ENCODE data around the gene CCDC146. TPM values are rescaled to one million over a fixed set of nuclear protein-coding genes. Genes with fewer than 3 reads are reported as not detected.
A peak's percentile ranks its signal among the peaks of the same experiment; 100 is the strongest.

CCDC146 gene
- total and polyA plus RNA-seq, 4 donors, result 19.6 to 30.5 (median 24.3) TPM

DNA sequence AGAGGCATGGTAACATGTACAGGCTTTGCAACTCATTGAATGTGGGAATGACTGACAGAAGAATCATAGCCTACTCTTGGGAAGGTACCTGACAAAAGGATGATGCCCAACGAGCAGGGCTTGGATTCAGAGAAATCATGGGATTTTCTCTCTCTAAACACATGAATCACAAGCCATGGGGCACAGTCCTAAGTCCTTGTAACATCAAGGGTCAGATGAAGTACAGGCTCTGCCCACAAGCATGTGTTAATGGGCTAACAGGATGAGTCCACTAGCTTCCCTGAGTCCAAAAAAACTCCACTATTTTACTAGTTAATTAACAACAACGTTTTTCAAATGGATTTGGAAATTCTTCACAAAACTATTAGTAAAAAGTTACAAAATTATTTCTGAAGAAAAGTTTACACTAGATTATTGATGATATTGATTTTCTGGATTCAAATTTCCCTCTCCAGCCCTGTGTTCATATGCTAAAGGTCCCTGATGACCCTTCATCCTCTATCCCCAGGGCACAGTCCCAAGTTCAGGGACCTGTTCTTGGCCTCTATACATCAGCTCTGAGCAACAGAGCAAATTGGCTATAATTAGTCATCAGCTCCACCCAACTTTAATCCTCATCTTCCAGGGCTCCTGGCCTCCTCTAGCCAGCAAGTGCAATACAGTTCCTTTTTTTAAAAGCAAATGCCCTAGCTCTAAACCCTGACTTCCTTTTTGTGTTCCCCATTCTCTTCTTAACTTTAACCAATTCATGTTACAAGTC lies 194.0 kb downstream of the CCDC146 start:
- no peak overlapping the region for H3K4me3 ChIP-seq (ENCODE audit: low read depth, low read length)
- no CpG with 5 or more reads among the region's 2 CpGs for WGBS (ENCODE audit: insufficient coverage)

DNA sequence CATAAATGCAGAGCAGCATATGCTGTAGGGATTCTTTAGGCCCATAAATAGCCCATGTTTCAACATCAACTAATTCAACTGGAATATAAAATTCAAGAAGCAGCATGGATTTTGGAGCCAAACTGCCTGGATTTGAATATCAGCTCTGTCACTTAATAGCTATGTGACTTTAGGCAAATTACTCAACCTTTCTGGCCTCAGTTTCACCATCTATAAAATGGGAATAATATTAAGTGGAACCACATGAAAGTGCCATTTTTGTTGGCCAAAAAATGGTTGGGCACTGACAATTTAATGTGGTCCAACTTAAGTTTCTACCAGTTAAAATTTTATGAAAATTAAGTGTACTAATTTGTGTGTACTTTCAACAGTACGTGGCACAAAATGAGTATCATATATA lies 195.6 kb downstream of the CCDC146 start:
- Histone ChIP-seq H3K36me3 (ENCODE audit: control insufficient read depth, insufficient read depth, low read length) (no peaks in the 10 kb centered on the region), H3K27ac (ENCODE audit: low read depth, low read length) (no peak overlapping the region), H3K9me3 (ENCODE audit: control insufficient read depth, insufficient read depth, low read length) (no peaks in the 10 kb centered on the region), H3K4me1 (ENCODE audit: control insufficient read depth, insufficient read depth, low read length) (no peaks in the 10 kb centered on the region), H3K27me3 (ENCODE audit: control insufficient read depth, insufficient read depth, low read length) (no peaks in the 10 kb centered on the region), H3K4me3 (ENCODE audit: low read depth, low read length) (no peak overlapping the region)
- WGBS (ENCODE audit: insufficient coverage), result no CpG with 5 or more reads among the region's 1 CpG
- no peak for DNase-seq (ENCODE audit: low read depth in 4 of 6, low spot score in 6 of 6)

More for the DNA sequence above, 194.0 kb downstream of the CCDC146 start:
- no peaks in the 10 kb centered on the region for H3K27me3 ChIP-seq (ENCODE audit: control insufficient read depth, insufficient read depth, low read length)
- no peak overlapping the region for H3K27ac ChIP-seq (ENCODE audit: low read depth, low read length)
- H3K9me3 ChIP-seq (ENCODE audit: control insufficient read depth, insufficient read depth, low read length), result no peaks in the 10 kb centered on the region
- no peak for DNase-seq (ENCODE audit: low read depth in 4 of 6, low spot score in 6 of 6)
- H3K4me1 ChIP-seq (ENCODE audit: control insufficient read depth, insufficient read depth, low read length), result no peaks in the 10 kb centered on the region
- no peaks in the 10 kb centered on the region for H3K36me3 ChIP-seq (ENCODE audit: control insufficient read depth, insufficient read depth, low read length)

DNA sequence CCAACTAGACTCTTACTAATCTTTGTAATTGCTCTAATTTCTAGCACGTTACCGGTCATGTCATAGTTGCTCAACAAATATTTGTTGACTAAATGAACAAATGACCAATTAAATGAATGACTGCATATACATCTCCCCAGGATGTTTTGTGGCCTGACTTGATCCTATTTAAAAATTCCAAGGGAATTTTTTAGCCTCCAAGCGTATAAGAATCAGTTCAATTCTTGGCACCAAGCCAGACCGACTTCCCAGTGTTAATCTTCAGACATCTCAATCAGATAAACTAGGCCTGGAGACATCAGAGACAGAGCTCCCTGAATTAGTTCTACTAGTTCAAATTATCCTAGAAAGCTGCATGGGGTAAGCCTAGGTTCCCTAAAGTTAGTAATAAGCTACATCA lies 197.7 kb downstream of the CCDC146 start:
- H3K36me3 ChIP-seq (ENCODE audit: control insufficient read depth, insufficient read depth, low read length), result no peaks in the 10 kb centered on the region
- WGBS (ENCODE audit: insufficient coverage), result 70% methylated on average over 2 of the region's 4 CpGs
- no peak overlapping the region for H3K4me3 ChIP-seq (ENCODE audit: low read depth, low read length)
- no peak overlapping the region for H3K27ac ChIP-seq (ENCODE audit: low read depth, low read length)
- H3K27me3 ChIP-seq (ENCODE audit: control insufficient read depth, insufficient read depth, low read length), result no peaks in the 10 kb centered on the region
- H3K9me3 ChIP-seq (ENCODE audit: control insufficient read depth, insufficient read depth, low read length), result no peaks in the 10 kb centered on the region
- H3K4me1 ChIP-seq (ENCODE audit: control insufficient read depth, insufficient read depth, low read length), result no peaks in the 10 kb centered on the region
- no peak for DNase-seq (ENCODE audit: low read depth in 4 of 6, low spot score in 6 of 6)

DNA sequence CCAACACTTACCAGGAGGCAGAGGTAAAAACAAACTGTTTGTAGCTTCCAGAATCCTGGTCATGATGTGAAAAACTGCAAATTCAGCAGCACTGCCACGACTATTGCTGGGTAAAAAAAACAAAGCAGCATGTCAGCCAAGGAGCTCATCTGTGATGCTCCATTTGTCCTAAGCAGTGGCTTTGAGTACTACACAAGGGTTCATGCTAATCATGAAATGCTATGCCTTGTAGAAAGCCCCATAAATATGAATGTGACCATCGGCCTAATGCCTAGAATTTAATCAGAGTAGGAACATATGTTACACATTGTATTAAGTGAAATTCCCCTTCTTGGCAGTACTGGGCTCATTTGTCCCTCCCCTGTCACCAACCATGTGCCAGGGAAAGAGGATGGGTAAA lies 198.3 kb downstream of the CCDC146 start:
- whole genome bisulfite sequencing (ENCODE audit: insufficient coverage), result 20% methylated on average over 1 of the region's 2 CpGs
- DNase-seq (ENCODE audit: low read depth in 4 of 6, low spot score in 6 of 6), result peak in 2 of 6 donors; percentile 53 to 64
- Histone ChIP-seq H3K9me3 (ENCODE audit: control insufficient read depth, insufficient read depth, low read length) (no peaks in the 10 kb centered on the region), H3K36me3 (ENCODE audit: control insufficient read depth, insufficient read depth, low read length) (no peaks in the 10 kb centered on the region), H3K4me1 (ENCODE audit: control insufficient read depth, insufficient read depth, low read length) (no peaks in the 10 kb centered on the region), H3K4me3 (ENCODE audit: low read depth, low read length) (no peak overlapping the region), H3K27me3 (ENCODE audit: control insufficient read depth, insufficient read depth, low read length) (no peaks in the 10 kb centered on the region), H3K27ac (ENCODE audit: low read depth, low read length) (no peak overlapping the region)

DNA sequence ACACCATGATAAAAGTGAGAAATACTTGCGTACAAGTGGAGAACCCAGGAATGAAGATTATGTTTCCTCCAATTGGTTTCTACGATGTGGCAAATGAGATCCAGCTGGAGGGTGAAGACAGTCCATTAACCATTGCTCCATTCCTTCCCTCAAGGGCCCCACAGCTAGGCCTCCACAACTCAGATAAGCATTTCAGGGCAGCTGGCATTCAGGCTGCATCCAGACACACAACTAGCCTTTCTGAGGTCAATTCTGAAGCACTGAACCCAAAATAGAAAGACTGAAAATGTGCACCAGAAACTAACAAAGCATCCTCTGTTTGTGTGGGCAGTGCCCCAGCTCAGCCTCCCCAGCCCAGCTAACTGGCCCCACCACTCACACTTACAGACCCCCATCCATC lies 198.9 kb downstream of the CCDC146 start:
- Histone ChIP-seq H3K4me3 (ENCODE audit: low read depth, low read length) (no peak overlapping the region), H3K27ac (ENCODE audit: low read depth, low read length) (no peak overlapping the region), H3K36me3 (ENCODE audit: control insufficient read depth, insufficient read depth, low read length) (no peaks in the 10 kb centered on the region), H3K9me3 (ENCODE audit: control insufficient read depth, insufficient read depth, low read length) (no peaks in the 10 kb centered on the region), H3K4me1 (ENCODE audit: control insufficient read depth, insufficient read depth, low read length) (no peaks in the 10 kb centered on the region), H3K27me3 (ENCODE audit: control insufficient read depth, insufficient read depth, low read length) (no peaks in the 10 kb centered on the region)
- DNase-seq (ENCODE audit: low read depth in 4 of 6, low spot score in 6 of 6), result no peak
- WGBS (ENCODE audit: insufficient coverage), result 29% methylated on average over 1 of the region's 2 CpGs

DNA sequence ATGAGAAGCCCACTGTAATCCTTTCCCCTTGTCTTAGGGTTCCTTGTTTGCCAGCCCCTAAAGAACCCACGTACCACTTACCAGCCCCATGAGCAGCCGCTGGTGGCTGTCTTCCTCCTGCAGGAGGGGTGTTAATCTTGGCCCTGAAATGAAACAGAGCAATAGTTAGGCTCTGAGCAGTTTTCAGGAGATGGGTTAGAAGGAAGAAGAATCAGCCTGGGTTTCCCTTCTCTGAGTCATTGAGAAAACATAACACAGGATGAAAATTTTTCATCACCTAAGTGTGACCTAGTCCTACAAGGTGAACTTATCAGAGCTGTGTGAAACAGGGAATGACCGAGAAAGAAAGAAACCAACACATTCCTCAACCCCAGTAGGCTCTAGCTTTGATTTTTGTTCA lies 203.7 kb downstream of the CCDC146 start:
- Histone ChIP-seq H3K36me3 (ENCODE audit: control insufficient read depth, insufficient read depth, low read length) (no peaks in the 10 kb centered on the region), H3K27me3 (ENCODE audit: control insufficient read depth, insufficient read depth, low read length) (no peaks in the 10 kb centered on the region), H3K4me3 (ENCODE audit: low read depth, low read length) (no peak overlapping the region), H3K4me1 (ENCODE audit: control insufficient read depth, insufficient read depth, low read length) (peaks cover 4% of the 10 kb centered on the region), H3K9me3 (ENCODE audit: control insufficient read depth, insufficient read depth, low read length) (no peaks in the 10 kb centered on the region), H3K27ac (ENCODE audit: low read depth, low read length) (no peak overlapping the region)
- DNase-seq (ENCODE audit: low read depth in 4 of 6, low spot score in 6 of 6), result no peak
- WGBS (ENCODE audit: insufficient coverage), result no CpG with 5 or more reads among the region's 3 CpGs

DNA sequence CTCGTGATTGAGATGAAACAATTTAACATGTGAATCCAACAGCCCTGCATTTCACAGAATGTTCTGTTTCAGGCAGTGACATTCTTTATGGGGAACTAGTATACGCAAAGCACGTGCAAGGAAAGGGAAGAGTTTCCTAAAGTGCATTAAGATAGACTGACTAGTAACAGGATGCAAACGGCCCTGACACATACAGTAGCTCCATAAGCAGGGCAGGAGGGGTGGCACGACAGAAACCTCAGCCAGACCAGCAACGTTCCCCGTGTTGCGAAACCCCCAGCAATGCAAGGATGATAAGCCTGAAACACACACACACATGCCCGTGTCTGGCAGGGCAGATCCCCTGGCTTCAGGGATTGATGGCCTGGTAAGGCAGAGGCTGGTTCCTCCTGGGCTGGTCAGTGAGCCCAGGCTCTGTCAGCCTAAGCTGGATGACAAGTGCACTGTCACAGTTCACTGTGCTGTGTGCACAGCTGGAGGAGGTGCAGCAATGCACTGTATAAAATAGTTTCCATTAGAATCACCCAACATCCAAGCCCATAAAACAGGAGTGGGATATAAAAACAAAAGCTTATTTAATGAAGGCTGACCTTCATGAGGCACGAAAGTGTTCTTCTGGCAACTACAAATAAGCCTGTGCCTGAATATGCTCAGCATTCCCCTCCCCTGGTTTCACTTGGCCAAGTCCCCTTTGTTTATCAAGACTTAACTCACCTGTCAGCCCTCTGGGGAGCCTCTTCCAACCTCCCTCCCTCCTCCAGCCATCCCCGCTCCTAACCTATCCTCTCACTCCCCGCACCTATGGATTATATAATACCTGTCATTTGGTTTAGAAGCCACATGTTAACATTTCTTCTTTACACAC lies 204.9 kb downstream of the CCDC146 start:
- H3K27ac ChIP-seq (ENCODE audit: low read depth, low read length), result no peak overlapping the region
- H3K4me1 ChIP-seq (ENCODE audit: control insufficient read depth, insufficient read depth, low read length), result peaks cover 4% of the 10 kb centered on the region
- 47% methylated on average over 10 of the region's 12 CpGs for WGBS (ENCODE audit: insufficient coverage)

DNA sequence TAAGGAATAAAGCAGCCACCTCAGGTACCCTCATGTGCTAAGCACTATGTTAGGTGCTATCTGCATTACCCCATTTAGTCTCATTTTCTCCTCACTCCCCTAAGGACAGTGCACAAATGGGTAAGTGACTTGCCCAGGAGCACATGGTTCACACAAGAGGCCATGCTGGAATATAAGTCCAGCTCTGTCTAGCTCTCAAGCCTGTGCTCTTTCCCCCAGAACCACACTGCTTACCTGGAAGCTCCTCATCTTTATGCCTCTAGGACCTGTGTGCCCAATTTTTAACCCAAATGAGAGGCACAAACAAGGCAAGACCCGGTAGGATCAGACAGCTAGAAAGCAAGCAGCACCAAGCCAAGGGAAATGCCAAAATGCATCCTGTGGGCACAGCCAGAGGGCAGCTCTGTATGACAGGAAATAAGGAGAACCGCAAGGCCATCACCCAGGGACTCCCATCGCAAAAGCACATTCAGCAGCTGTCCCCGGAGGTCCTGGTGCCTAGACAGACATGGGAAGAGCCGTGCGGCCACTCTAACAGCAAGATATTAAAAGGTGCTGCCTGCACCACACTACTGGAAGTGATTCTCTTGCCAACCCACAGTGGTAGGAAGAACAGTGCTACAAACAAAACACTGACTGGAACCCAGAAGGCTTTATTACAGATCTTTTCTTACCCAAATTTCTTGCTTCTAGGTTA lies 205.7 kb downstream of the CCDC146 start:
- no peak overlapping the region for H3K27ac ChIP-seq (ENCODE audit: low read depth, low read length)
- peaks cover 4% of the 10 kb centered on the region for H3K4me1 ChIP-seq (ENCODE audit: control insufficient read depth, insufficient read depth, low read length)
- 59% methylated on average over 4 of the region's 6 CpGs for WGBS (ENCODE audit: insufficient coverage)
- no peaks in the 10 kb centered on the region for H3K9me3 ChIP-seq (ENCODE audit: control insufficient read depth, insufficient read depth, low read length)
- H3K27me3 ChIP-seq (ENCODE audit: control insufficient read depth, insufficient read depth, low read length), result no peaks in the 10 kb centered on the region
- no peaks in the 10 kb centered on the region for H3K36me3 ChIP-seq (ENCODE audit: control insufficient read depth, insufficient read depth, low read length)
- no peak overlapping the region for H3K4me3 ChIP-seq (ENCODE audit: low read depth, low read length)
- no peak for DNase-seq (ENCODE audit: low read depth in 4 of 6, low spot score in 6 of 6)

More for the DNA sequence above, 204.9 kb downstream of the CCDC146 start:
- Histone ChIP-seq H3K4me3 (ENCODE audit: low read depth, low read length) (no peak overlapping the region), H3K9me3 (ENCODE audit: control insufficient read depth, insufficient read depth, low read length) (no peaks in the 10 kb centered on the region), H3K36me3 (ENCODE audit: control insufficient read depth, insufficient read depth, low read length) (no peaks in the 10 kb centered on the region), H3K27me3 (ENCODE audit: control insufficient read depth, insufficient read depth, low read length) (no peaks in the 10 kb centered on the region)
- DNase-seq (ENCODE audit: low read depth in 4 of 6, low spot score in 6 of 6), result no peak

DNA sequence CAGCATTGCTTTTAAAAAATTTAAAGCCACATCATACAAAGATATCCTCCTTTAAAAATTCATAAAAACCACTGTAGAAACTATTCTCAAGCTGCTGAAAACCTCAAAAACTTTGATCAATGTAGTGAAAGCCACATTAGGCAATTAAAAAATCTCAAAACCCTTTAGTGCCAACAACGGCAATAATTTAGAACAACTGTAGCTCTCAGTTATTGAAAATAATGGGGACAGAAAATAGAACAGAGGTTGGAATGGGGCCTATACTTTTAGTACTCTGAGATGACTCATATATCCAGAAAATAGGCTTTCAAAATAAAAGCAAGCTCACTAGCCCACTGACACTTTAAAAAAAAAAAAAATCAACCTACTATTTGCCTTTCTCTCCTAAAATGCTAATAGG lies 206.3 kb downstream of the CCDC146 start:
- H3K4me1 ChIP-seq (ENCODE audit: control insufficient read depth, insufficient read depth, low read length), result peaks cover 4% of the 10 kb centered on the region
- no CpG with 5 or more reads among the region's 1 CpG for WGBS (ENCODE audit: insufficient coverage)
- DNase-seq (ENCODE audit: low read depth in 4 of 6, low spot score in 6 of 6), result no peak
- no peak overlapping the region for H3K27ac ChIP-seq (ENCODE audit: low read depth, low read length)
- no peaks in the 10 kb centered on the region for H3K9me3 ChIP-seq (ENCODE audit: control insufficient read depth, insufficient read depth, low read length)
- no peaks in the 10 kb centered on the region for H3K36me3 ChIP-seq (ENCODE audit: control insufficient read depth, insufficient read depth, low read length)
- no peak overlapping the region for H3K4me3 ChIP-seq (ENCODE audit: low read depth, low read length)
- H3K27me3 ChIP-seq (ENCODE audit: control insufficient read depth, insufficient read depth, low read length), result no peaks in the 10 kb centered on the region
